Measurements from ENCODE around the gene TOM1L2.

The TOM1L2 gene

DNA sequence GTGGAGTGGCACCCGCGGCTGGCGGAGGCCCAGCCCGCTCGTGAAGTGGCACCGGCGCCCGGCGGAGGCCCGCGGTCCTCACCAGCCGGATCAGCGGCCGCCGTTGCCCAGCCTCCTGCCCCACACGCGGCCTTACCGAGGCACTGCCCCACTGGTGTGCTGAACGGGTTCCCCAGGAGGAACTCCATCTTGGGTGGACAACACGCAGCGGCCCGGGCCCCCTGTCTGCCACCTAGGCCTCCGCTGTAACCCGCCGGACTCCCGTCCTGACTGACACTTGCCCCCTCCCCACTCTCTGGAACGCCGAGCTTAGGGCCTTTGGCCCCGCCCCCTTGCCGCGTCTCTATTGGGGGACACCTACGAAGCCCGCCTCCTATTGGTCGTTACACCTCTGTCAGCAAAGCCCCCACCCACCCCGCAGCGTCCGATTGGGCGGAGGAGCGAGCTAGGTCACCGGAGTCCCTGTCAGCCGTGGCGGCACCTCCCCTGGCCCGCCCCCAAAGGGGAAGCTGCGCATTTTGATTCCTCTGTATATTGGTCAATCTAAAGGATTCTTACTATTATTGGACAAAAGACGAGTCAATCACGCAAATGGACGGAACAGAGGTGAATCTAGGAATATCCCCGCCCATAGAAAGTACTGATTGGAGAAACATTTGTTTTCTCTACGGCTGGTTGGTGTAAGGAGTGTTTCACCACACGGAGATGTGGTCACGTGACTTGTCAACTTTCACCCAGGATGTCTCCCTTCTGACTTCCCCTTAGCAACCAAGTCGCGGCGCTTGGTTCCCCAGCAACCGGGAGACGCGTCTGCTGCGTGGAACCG is at the start of gene TOM1L2, which contains the start of gene DRC3:
TSS of gene TOM1L2 (minus strand) at position 275 of the 826 bp plus-strand sequence. CDS start at position 188, 87 bp downstream.
TSS of gene DRC3 (plus strand) at position 737 of the 826 bp plus-strand sequence. CDS start 4,737 bp downstream, outside the sequence.
- in situ Hi-C loops (cut with MboI; ENCODE audit: low sequenced_read_pairs): no loop called here

DNA sequence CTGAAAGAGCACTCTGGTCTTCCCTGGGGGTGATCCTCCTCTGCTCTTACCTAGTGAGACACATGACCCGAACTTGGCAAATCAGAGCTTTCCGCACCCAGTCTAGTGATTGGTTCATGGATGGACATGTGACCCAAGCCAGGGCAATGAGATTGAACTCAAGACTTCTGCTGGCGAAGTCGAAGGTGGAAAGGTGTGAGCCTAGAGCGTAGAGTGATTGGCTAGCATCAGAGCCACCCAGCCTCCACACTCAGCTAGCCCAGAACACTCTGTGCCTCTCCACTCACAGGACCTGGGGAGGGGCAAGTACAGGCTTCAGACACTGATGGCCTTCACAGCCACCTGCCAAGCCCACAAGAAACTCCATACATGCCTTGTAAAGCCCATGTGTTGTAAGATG is 49.2 kb upstream of the TOM1L2 start:
- in situ Hi-C loops (cut with MboI; ENCODE audit: low sequenced_read_pairs): no loop called here

GRCh38 chr17:18020971-18021370 is 48.8 kb upstream of the TOM1L2 start:
- in situ Hi-C loops (cut with MboI; ENCODE audit: low sequenced_read_pairs): no loop called here

- in situ Hi-C loops (cut with MboI; ENCODE audit: low sequenced_read_pairs): no loop called here
Observed at GRCh38 chr17:18019838-18020154, 47.6 kb upstream of the TOM1L2 start.

- in situ Hi-C loops (cut with MboI; ENCODE audit: low sequenced_read_pairs): no loop called here
Observed at GRCh38 chr17:18018411-18018921, 46.3 kb upstream of the TOM1L2 start.

GRCh38 chr17:18017958-18018357 is 45.8 kb upstream of the TOM1L2 start:
- in situ Hi-C loops (cut with MboI; ENCODE audit: low sequenced_read_pairs): no loop called here

DNA sequence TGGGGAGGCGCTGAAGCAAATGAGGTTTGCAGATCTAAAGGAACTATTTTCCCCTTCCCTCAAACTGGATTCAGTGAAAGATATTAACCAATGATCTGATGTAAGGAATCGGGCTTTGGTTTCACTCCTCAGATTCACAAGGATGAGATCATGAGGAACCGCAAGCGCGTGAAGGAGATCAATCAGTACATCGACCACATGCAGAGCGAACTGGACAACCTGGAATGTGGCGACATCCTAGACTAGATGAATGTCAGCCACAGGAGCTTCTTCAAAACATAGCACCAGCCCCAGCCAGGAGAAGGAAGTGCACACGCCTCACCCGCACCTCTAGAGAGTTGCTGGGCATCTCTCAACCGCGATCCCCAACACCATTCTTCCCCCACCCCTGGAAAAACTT is 44.2 kb upstream of the TOM1L2 start:
- in situ Hi-C loops (cut with MboI; ENCODE audit: low sequenced_read_pairs): no loop called here

GRCh38 chr17:18015593-18015992 is 43.4 kb upstream of the TOM1L2 start:
- in situ Hi-C loops (cut with MboI; ENCODE audit: low sequenced_read_pairs): no loop called here

DNA sequence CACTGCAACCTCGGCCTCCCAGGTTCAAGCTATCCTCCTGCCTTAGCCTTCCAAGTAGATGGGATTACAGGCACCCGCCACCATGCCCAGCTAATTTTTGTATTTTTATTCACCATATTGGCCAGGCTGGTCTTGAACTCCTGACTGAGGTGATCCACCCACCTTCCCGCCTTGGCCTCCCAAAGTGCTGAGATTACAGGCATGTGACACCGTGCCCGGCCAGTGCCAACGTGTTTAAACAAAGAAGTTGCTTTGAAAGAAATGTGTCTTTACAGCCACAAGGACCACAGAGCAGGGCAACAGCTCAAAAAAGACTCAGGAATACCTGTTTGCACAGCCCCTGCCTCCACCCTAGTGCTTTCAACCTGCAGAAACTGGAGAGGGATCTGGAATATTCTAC is 41.8 kb upstream of the TOM1L2 start:
- in situ Hi-C loops (cut with MboI; ENCODE audit: low sequenced_read_pairs): no loop called here

- in situ Hi-C loops (cut with MboI; ENCODE audit: low sequenced_read_pairs): no loop called here
Observed at GRCh38 chr17:18011286-18011685, 39.1 kb upstream of the TOM1L2 start.

DNA sequence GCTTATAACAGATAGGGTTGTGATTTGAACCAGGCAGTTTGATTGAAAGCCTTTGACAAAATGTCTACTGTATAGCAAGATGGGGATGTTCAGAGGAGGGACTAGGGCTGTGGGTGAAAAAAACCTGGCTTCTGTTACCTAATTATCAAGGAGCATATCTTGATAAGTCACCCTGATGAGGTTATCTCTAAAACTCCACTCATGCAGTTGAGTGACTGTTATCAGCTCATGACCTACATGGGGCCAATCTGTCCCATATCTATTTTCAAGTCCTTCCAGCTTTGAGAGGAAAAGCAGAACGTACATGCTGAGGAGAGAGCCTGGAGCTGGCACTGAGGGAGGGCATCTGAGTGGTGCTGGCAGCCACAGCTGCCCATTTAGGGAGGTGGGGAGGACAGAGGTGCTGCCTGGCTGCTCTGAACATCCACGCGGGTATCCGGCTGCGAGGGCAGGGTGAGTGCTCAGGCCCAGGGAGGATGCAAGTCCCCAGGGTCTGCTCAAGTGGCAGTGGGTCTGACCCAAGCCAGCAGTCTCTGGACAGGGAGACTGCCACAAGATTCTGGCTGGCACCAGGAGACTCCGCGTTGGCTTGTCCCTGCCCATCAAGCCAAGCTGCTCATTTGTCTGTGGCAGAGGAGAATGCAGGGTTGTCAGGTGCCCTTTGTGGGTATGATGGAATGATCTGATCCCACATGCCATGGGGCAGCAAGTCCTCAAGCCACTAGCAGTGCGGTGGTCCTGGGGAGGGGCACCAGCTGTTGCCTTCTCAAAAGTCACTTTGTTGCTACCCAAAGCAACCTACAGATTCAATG is 37.6 kb upstream of the TOM1L2 start:
- in situ Hi-C loops (cut with MboI; ENCODE audit: low sequenced_read_pairs): no loop called here

- in situ Hi-C loops (cut with MboI; ENCODE audit: low sequenced_read_pairs): no loop called here
Observed at GRCh38 chr17:18008496-18009268, 36.5 kb upstream of the TOM1L2 start.

- in situ Hi-C loops (cut with MboI; ENCODE audit: low sequenced_read_pairs): no loop called here
Observed at GRCh38 chr17:18006495-18007239, 34.5 kb upstream of the TOM1L2 start.

DNA sequence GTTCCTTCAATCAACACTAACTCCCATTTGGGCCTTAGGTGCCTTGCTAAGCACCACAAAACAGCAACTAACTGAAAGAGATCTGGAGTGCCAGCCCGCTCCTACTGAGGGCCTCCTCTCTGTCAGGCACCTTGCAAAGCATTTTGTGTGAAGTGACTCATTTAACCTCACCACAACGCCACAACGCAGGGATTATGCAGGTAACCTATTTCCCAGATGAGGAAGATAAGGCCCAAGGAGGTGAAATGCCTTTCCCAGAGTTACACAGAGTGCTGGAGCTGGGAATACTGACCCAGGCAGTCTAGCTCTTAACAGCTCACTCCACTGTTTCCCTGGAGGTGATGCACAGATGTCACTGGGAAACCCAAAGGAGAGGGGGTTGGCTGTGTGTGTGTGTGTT is 33.3 kb upstream of the TOM1L2 start:
- in situ Hi-C loops (cut with MboI; ENCODE audit: low sequenced_read_pairs): no loop called here

GRCh38 chr17:18004884-18005305 is 32.7 kb upstream of the TOM1L2 start:
- in situ Hi-C loops (cut with MboI; ENCODE audit: low sequenced_read_pairs): no loop called here

- in situ Hi-C loops (cut with MboI; ENCODE audit: low sequenced_read_pairs): no loop called here
Observed at GRCh38 chr17:18004345-18004744, 32.1 kb upstream of the TOM1L2 start.

DNA sequence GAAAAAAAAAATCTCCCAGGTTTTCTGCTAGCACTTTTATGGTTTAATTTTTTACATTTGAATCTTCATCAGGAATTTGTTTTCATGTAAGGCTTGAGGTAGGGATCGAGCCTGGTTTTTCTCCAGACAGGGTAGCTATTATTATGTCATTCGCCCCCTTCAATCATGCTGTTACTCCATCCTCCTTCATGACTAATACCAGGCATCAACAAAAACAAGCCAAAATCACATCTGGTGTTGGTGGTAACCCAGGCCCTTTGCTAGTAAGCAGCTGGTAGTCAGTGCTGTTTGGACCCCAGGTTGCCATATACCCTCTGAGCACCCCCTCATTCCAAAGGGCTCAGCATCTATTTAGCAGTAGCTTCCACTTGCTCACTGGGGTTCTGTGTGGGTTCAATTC is 30.0 kb upstream of the TOM1L2 start:
- in situ Hi-C loops (cut with MboI; ENCODE audit: low sequenced_read_pairs): no loop called here

- in situ Hi-C loops (cut with MboI; ENCODE audit: low sequenced_read_pairs): no loop called here
Observed at GRCh38 chr17:18000030-18000408, 27.8 kb upstream of the TOM1L2 start.

GRCh38 chr17:17999364-18000029 is 27.3 kb upstream of the TOM1L2 start:
- in situ Hi-C loops (cut with MboI; ENCODE audit: low sequenced_read_pairs): no loop called here

GRCh38 chr17:17998934-17999333 is 26.7 kb upstream of the TOM1L2 start:
- in situ Hi-C loops (cut with MboI; ENCODE audit: low sequenced_read_pairs): no loop called here

Measured in HL-60/S4 treated with phorbol 12-myristate 13-acetate at 8.2 ng/mL for 4 days and 3 days (cell line).